H1 (cell line): Measurements from ENCODE around the gene CPTP. TPM values are rescaled to one million over a fixed set of nuclear protein-coding genes. Genes with fewer than 3 reads are reported as not detected.

Source experiments
- BRCA1 ChIP-seq: IDR thresholded peaks from 2 replicates; pipeline ENCODE4 v1.6.1; 2012; ENCODE audit warnings: low read depth, low read length, improper control_type of control experiment
- CEBPB ChIP-seq: IDR thresholded peaks from 2 replicates; pipeline ENCODE4 v1.6.1; 2012; ENCODE audit warnings: low read depth, low read length
- KDM4A ChIP-seq: IDR thresholded peaks from one replicate; pipeline ENCODE4 v1.7.1; 2012; ENCODE audit warnings: low read depth, mild to moderate bottlenecking, moderate library complexity, low read length, inconsistent platforms; ENCODE audit not compliant: severe bottlenecking
- KDM5A ChIP-seq: fragments of 200-600 bp; IDR thresholded peaks from 2 replicates; pipeline ENCODE4 v1.7.1; 2012; ENCODE audit warnings: mild to moderate bottlenecking, low read length, inconsistent platforms, mixed read lengths
- MAFK ChIP-seq: IDR thresholded peaks from 2 replicates; pipeline ENCODE4 v1.6.1; 2012; ENCODE audit warnings: low read depth, mild to moderate bottlenecking, improper control_type of control experiment, low read length
- RBBP5 ChIP-seq: IDR thresholded peaks from 2 replicates; pipeline ENCODE4 v1.7.1; 2012; ENCODE audit warnings: low read depth, mild to moderate bottlenecking, inconsistent platforms, low read length, moderate library complexity, borderline replicate concordance
- RNF2 ChIP-seq: fragments of 200-900, 300-1000 bp; sonication (generic); IDR thresholded peaks from 2 replicates; pipeline ENCODE4 v1.7.1; 2016; ENCODE audit warnings: borderline replicate concordance, low read depth, mild to moderate bottlenecking, antibody characterized with exemption, low read length; ENCODE audit not compliant: poor library complexity, severe bottlenecking; ENCODE audit errors: missing control alignments
- SIX5 ChIP-seq: IDR thresholded peaks from 2 replicates; pipeline ENCODE4 v1.6.1; 2011; ENCODE audit warnings: mild to moderate bottlenecking, low read depth, low read length
- SP1 ChIP-seq: IDR thresholded peaks from 2 replicates; pipeline ENCODE4 v1.6.1; 2011; ENCODE audit warnings: low read depth, low read length
- SRF ChIP-seq: IDR thresholded peaks from 2 replicates; pipeline ENCODE4 v1.6.1; 2011; ENCODE audit warnings: mild to moderate bottlenecking, low read depth, low read length, moderate library complexity
- TEAD4 ChIP-seq: IDR thresholded peaks from 2 replicates; pipeline ENCODE4 v1.6.1; 2012; ENCODE audit warnings: low read depth, low read length, inconsistent platforms, mixed read lengths
- polyA plus RNA-seq, 7 experiments: library from polyadenylated mRNA; depleted of rRNA in 3 of 7; stranded (reverse) in 5 of 7; unstranded in 2 of 7; fragments of >200 nt in 5 of 7; fragments of 200-250 nt in 2 of 7; gene quantifications; 1 replicate in 5 of 7; 2 replicates in 1 of 7; 4 replicates in 1 of 7; pipeline versions ENCODE4 v1.2.1 to v1.2.3, GENCODE V29; 2011 to 2013; ENCODE audit warnings: missing spikeins in 2 of 7, mixed read lengths in 2 of 7
- total RNA-seq: library from RNA; stranded (reverse); fragmentation: NEBNext Ultra II Directional; extraction: Animal tissue kit (Norgen Biotek cat#: 25700); gene quantifications from 2 replicates; pipeline ENCODE4 v1.2.1, GENCODE V29; 2021
- TF ChIP-seq, protein P1 (sequence below): IDR thresholded peaks from 2 replicates; pipeline ENCODE4 v1.6.1; 2012; ENCODE audit warnings: inconsistent platforms

CPTP gene
- total and polyA plus RNA-seq, 2 of the 8 experiments (the other 6 are each of a cell fraction or from before 2014, with no cell fraction given) = 8.1 to 10.6 TPM

DNA sequence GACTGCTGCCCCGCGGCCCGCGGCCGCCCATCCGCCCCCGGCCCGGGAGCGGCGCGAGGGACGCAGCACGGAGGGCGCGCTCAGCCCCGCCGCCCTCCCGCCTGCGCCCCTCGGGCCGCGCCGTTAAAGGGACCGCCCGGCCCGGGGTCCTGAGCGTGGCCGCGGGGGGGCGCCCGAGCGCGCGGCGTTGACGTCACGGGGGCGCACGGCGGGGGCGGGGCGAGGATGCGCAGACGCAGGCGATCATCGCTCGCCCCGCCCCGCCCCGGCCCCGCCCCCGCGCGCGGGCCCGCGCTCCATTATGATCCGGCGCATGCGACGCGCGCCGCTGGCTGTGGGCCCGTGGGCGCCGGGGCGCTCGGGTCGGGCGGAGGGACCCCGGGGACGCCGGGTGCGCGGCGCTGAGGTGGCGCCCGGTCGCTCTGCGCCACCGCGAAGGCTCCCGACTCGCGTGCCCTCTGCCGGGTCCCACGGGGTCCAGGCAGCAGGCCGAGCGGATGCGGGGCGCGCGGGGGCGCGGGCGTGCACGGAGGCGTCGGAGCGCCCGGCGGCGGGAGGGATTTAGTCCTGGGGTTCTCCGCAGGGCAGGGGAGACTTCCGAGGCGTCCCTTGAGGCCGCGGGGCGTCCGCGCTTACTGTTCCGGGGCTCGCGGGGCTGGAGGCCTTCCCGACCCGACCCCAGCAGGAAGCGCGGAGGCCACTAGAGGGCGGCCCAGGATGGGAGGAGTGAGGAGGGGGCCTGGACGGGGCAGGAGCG lies 24.8 kb downstream of the CPTP start, which contains the start of gene DVL1 (continued):
- no peak for TF ChIP-seq SRF
- no peak for TF ChIP-seq CEBPB
- peak; percentile 58 for TF ChIP-seq KDM4A
- no peak for TF ChIP-seq TEAD4
- no peak; the same call in 1 of the 2 replicates for TF ChIP-seq RBBP5
- no peak for TF ChIP-seq MAFK
- TF ChIP-seq BRCA1 = no peak
- no peak for TF ChIP-seq RNF2
- no peak for TF ChIP-seq KDM5A
- TF ChIP-seq SIX5 = no peak
- TF ChIP-seq, protein P1, sequence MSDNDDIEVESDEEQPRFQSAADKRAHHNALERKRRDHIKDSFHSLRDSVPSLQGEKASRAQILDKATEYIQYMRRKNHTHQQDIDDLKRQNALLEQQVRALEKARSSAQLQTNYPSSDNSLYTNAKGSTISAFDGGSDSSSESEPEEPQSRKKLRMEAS = peak; percentile 11; the same call in 1 of the 2 replicates
- TF ChIP-seq SP1 = no peak
